HG02759 (cell line): ENCODE measurements around the gene SZRD1.

ENCODE experiments used
- ATAC-seq: cut with Tn5 transposase; IDR thresholded peaks from one replicate; pipeline ENCODE4 v1.9.1; 2021; ENCODE audit warnings: mild to moderate bottlenecking, moderate library complexity; ENCODE audit not compliant: unreplicated experiment

Gene SZRD1

DNA sequence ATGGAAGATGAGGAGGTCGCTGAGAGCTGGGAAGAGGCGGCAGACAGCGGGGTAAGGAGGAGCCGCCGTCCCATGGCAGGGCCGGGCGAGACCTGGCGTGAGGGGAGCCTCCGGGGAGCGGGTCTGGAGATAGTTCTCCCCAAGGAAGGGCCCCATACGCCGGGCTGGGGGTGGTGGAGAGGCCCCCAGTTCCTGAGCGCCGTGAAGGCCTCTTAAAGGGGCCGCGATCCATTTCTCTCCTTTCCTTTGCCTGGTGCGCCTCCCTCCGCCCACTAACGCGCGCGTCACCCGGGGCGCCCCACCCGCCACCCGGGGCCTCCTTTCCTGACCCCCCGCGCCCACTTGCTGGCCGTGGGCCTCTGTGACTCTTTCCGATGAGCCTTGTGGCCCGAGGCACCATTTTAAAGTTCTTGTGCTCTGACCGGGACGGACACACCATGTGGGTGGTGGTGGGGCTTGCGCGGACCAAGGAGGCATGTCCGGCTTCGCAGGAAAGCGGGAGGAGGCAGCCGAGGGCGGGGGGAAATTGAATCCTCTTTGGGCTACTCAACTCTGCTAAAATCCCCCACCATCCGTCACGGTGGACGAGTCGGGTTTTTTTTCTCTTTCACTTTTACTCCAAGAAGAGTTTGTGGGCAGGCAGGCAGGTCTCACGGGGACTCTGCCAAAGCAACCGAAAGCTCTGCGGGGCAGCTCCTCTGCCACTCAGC lies 371 bp downstream of the SZRD1 start:
- ATAC-seq = peak; percentile 60

- no peak for ATAC-seq
Observed at GRCh38 chr1:16367968-16368890, 1.2 kb downstream of the SZRD1 start.

DNA sequence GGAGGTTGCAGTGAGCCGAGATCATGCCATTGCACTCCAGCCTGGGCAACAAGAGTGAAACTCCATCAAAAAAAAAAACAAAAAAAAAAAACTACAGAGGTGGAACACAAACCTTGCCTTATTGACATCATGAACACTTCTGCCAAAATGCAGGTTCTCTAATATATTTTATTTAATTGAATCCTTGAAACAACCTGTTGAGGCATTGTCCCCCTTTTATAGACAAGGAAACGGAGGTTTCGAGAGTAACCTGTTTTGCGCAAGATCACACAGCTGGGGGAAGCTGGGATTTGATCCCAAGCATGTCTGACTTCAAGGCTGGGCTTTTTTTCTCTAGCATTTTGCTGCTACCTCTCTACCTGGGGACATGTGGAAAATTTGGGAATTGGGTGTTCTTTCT lies 2.8 kb downstream of the SZRD1 start:
- ATAC-seq = no peak

GRCh38 chr1:16371725-16372124 lies 4.7 kb downstream of the SZRD1 start:
- no peak for ATAC-seq

GRCh38 chr1:16372535-16373285 lies 5.7 kb downstream of the SZRD1 start:
- ATAC-seq = no peak

DNA sequence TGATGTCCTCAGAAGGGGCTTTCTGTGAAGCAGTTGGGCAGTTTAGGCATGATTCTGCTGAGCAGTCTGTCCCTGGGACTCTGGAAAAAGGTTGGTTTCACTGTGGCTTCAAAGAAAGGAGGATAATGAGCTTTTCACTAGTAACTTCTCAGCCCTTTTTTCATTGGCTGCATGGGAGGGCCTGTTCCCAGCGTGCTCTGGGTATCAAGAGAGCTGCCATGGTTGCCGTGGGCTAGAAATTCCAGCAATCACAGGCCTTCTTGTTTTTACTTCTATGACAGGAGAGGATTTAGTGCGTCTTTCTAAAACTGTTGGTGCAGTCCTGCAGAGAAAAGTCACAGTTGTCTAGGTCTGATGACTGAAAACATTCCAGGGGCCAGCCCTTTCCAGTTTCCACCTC lies 7.2 kb downstream of the SZRD1 start:
- no peak for ATAC-seq

DNA sequence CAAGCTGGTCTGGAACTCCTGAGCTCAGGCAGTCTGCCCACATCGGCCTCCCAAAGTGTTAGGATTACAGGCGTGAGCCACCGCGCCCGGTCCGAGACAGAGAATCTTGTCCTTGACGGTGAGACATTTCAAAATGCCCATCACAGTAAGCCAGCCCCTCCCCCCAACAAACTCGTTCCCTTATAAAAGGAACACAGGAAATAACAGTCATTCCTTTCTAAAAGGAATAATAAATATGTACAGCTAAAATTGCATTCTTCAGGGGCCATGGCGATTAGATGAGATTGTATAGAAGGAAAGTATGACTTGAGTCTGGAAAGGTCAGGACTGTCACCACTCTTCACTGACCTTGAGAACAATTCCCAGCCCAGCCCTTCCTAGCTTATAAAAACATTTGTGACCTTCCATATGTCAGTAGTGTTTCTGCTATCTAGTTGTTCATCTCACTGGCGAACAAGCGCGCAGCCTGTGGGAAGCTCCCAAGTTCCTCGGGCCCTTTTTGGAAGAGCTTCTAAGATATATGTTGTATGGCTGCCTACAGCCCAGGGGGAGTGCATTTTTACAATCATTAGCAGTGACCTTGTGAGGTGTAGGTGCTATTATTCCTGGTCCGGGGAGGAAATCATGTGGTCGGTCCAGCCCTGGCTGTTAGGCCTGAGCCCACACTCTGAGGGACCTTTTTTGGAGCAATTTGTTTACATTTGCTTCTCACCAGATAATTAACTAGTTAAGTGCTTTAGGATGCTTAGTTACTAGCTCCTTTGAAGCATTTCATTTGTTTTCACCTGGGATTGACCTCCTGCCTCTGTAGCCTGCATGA lies 8.7 kb downstream of the SZRD1 start:
- no peak for ATAC-seq

DNA sequence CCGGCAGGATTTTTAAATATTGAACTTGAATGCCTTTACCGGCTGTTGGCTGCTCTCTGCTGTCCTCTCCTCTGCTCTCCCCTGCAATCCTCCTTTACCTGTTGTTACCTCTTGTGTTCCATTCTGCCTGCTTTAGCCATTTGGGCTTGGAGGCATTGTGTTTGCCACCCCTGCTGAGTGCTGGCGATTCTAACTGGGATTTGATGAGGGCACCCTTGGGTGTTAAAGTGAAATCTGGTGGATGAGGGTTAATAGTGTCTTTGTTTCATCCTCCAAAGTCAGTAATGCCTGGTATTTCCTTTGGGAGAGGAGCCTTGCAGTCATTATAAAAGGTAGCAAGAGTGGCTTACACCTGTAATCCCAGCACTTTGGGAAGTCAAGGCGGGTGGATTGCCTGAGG lies 9.9 kb downstream of the SZRD1 start:
- no peak for ATAC-seq

DNA sequence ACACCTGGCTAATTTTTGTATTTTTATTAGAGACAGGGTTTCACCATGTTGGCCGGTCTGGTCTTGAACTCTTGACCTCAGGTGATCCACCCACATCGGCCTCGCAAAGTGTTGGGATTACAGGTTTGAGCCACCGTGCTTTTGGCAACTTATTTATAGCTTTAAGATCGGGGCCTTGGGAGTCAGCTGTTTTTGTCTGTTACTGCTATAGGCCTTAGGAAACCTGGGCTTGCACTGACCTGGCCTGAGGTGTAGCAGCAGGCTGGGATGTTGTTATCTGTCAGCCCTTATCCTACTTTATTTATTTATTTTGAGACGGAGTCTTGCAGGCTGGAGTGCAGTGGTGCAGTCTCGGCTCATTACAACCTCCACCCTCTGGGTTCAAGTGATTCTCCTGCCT lies 11.4 kb downstream of the SZRD1 start:
- no peak for ATAC-seq

GRCh38 chr1:16380868-16381267 lies 13.8 kb downstream of the SZRD1 start:
- ATAC-seq = no peak

- ATAC-seq = no peak
Observed at GRCh38 chr1:16383888-16384287, 16.8 kb downstream of the SZRD1 start.

GRCh38 chr1:16385659-16386453 lies 18.8 kb downstream of the SZRD1 start:
- ATAC-seq = no peak

DNA sequence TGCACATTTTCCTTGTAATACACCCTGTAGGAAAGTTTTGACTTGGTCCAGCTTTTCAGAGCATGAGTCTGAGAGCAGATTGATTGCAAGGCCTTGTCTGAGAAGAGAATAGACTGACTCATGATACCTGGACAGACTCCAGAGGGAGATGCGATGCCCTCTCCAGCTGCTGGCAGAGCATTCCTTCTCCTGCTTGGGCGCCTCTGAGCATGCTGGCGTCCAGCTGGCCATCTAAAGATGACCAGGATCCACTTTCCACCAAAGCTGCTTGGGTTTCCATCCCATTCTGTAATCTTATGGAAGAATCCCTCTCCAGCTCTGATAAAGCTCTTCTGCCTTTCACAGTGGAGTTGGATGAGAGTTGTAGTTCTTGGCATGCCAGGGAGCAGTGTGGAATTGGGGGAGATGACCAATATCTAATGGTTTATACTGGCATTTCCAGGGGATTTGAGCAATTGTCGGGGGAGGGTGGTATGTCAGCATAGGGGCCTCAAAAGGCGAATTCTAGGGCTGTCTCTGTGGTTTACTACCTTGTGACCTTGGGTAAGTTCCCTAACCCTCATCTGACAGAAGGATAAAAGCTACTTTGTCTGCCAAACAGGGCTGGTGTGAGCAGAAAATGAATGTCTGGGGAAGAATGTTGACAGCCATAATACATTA lies 19.5 kb downstream of the SZRD1 start:
- ATAC-seq = no peak

DNA sequence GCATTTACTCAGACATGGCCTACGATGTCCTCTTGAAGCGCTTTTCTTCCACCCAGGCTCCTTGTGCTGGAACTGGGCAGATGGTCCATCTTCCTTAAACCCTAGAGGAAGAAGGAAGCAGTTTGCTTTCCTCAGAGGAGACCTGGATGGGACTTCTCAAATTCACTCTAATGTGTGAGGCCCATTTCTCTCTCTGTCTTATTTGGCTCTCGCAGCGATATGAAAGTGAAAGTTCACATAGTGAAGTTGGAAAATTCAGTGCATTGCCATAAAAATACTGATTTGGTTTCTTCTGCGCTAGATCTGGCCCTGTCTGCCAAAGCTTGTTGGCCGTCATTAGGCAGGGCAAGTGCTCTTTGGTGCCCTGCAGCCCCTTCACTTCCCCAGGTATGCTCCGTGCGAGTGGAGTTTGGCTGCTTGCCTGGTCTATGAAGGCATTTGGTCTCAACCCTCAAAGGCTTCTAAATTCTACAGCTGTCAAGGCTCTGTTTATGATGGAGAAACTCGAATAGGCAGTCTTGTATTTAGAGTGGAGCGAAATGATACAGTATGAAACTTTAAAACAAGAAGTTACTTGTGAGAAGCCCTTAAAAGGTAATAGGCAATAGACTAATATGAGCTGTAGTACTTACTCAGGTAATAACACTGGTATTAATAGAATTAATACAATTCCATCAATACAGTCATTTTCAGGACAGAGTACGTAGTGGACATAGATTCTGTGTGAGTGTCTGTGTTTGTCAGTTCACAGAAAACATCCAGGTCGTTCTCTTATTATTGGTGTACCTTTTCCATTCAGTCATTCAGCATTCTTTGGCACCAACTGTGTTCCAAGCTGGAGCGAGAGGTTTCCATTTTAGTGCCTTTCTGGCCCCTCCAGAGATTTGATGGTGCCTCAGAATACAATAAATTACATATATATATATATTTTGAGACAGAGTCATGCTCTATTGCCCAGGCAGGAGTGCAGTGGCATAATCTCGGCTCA lies 20.5 kb downstream of the SZRD1 start:
- peak; percentile 45 for ATAC-seq

DNA sequence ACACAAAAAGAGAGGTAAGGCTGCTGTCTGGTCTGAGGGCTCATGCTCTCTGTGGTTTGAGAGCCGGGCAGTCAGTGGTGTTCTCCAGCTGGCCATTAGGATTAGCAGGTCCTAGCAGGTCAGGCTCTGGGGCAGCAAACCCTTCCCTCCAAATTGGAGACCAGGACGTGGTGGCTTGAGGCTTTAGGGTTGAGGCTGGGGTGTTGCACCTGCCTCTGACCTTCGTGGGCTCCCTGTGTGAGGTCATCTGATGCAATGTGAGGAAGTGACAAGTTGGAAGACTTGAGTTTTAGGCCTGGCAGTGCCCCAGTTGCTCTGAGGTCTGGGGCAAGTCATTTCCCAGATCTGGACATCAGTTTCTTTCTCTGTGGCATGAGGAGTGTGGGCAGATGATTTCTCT lies 24.4 kb downstream of the SZRD1 start:
- ATAC-seq = no peak

DNA sequence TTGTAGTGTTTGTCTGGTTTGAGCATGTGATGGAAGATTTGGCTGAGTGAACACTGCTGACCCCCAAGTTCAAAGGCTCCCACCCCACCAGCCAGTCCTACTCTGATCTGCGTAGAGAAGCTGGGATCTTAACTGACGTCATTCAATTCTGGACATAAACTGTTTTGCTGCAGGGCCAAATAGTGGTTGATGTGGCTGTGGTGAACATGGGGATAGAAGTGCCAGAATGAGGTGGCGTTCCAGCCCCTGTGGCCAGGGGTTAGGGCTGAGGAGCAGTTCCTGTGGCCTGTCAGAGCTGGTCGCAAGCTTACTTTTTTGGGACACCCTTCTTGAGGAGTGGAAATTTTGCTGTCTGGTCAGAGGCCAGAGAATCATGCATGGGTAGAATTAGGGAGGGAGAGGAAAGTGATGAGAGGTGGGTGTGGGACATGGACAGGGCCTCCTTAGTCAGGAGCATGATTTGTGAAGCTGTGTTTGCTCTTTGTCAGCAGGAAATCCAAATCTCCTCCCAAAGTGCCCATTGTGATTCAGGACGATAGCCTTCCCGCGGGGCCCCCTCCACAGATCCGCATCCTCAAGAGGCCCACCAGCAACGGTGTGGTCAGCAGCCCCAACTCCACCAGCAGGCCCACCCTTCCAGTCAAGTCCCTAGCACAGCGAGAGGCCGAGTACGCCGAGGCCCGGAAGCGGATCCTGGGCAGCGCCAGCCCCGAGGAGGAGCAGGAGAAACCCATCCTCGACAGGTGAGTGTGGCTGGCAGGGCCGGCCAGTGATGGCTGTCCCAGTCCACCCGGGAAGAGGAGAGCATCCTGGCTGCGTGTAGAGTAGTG lies 25.9 kb downstream of the SZRD1 start:
- no peak for ATAC-seq
